GM10847 (cell line): ENCODE data around the gene CCDC87.

Source experiments
- POLR2A ChIP-seq: IDR thresholded peaks from 2 replicates; pipeline ENCODE4 v1.6.1; 2011; ENCODE audit not compliant: insufficient read length; ENCODE audit errors: extremely low read depth

The CCDC87 gene

GRCh38 chr11:66595245-66595904 is 2.5 kb upstream of the CCDC87 start:
- no peak for TF ChIP-seq POLR2A

GRCh38 chr11:66593650-66594049 is 787 bp upstream of the CCDC87 start:
- no peak for TF ChIP-seq POLR2A

- TF ChIP-seq POLR2A, result no peak
Observed at GRCh38 chr11:66593303-66593635, 406 bp upstream of the CCDC87 start.

DNA sequence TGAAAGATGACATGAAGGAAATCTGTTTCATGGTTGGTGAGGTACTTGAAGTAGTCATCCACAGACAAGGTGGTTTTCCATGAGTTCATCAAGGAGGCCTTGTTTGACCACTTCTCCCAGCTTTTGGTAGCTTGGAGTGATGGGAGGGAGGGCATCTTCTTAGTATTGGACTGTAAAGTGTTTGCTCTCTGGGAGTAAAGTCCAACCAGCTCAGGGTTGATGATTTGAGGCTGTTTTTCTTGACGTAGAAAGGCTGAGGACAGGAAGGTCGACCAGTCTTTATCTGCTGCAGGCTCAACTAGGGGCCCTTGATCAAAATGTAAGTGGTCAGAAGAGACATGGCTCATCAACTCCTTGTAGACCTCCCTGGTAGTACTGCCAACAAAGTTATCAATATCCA is 1.7 kb downstream of the CCDC87 start:
- TF ChIP-seq POLR2A, result no peak

DNA sequence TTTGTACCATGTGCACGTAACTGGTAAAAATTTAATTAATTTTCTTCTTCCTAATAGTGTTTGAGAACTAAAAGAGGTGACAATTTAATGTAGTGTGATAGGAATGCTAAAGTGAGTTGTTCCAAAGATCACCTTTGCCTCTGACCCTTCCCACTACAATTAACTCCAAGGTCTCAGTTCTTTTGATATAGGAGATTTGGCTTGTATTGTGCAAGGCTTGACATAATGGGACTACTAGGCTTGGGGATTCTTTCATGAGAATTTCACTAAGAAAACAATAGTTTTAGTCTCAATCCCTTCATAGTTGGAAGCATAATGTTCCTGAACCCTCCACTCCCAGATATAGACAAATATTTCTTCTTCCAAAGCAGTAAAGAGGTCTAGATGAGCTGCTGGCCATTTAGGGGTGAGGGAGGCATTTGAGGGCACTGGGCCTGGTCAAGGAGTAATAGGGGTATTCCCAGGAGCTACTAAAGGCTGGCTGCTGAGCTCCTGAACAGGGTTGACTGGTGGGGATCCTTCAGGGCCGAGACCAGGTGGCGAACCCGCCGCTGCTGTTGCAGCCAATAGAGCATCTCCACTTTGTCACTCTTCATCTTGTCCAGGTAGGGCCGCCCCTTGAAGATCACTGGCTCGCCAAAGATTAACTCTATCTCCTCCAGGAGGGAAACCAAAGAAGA is 2.7 kb downstream of the CCDC87 start:
- no peak for TF ChIP-seq POLR2A

DNA sequence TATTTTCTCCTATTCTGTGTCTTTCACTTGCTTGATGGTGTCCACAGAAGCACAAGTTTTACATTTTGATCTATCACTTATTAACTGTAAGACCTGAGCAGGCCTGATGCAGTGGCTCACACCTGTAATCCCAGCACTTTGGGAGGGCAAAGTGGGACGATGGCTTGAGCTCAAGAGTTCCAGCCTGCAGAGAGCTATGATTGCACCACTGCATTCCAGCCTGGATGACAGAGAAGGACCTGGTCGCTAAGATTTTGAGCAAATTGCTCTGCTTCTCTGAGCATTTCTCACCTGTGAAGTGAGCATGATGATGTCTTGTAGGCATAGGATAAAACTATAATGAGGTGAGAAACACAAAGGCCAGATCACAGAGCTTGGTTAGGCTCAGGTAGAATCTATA is 6.7 kb downstream of the CCDC87 start:
- TF ChIP-seq POLR2A, result no peak

GRCh38 chr11:66581261-66581660 is 11.6 kb downstream of the CCDC87 start:
- no peak for TF ChIP-seq POLR2A

DNA sequence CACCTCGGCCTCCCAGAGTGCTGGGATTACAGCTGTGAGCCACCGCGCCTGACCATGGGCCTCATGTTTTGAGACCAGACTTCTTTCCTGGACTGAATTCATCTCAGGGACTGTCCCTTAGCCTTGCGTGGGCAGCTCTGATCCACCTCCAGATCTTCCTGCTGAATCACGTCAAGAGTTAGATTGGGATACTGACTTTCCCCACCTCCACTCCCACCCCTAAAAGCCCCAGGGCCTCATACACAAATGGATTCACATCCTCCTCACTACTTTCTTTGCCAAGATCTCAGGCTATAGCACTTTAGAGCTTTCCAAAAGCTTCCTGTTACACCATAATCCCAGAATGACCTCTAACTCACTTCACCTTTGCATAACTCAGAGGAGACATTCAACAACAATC is 12.1 kb downstream of the CCDC87 start:
- TF ChIP-seq POLR2A, result no peak

DNA sequence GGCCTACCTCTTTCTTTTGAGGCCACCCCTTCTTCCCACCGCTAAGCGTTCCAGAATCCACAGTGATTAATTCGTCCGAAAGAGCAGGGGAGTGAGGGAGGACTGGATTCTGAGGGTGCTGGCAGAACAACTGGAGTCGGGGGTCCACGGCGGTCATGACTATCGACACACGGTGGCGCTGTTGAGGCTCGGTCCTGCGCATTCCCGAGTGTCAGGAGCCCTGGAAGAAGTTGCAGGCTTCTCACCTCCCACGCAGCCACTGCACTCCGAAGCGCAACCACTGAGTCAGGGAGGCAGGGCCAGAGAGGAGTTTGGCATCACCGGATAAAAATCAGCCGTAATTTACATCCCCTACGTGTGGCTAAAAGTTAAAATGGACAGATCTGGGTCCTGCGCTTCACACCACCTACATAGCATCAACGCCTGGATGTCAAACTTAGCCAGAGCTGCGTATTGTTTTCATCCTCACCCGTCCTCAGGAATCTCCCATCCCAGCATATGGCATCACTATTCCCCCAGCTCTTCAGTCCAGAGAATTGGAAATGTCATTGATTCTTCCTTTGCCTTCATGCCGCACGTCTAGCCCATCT is 13.8 kb downstream of the CCDC87 start:
- no peak for TF ChIP-seq POLR2A

DNA sequence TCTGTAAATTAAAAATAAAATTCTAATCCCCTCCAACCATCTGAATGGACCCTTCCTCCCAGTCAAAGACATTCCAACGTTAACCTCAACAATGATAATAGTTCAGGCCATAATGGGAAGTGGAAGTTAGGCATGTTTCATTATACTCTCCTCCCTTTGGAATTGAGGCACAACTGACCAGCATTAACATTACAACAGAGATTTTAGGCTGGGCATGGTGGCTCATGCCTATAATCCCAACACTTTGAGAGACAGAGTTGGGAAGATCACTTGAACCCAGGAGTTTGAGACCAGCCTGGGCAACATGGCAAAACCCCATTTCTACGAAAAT is 22.0 kb downstream of the CCDC87 start:
- TF ChIP-seq POLR2A, result no peak

GRCh38 chr11:66570079-66570849 is 22.6 kb downstream of the CCDC87 start:
- TF ChIP-seq POLR2A, result no peak

DNA sequence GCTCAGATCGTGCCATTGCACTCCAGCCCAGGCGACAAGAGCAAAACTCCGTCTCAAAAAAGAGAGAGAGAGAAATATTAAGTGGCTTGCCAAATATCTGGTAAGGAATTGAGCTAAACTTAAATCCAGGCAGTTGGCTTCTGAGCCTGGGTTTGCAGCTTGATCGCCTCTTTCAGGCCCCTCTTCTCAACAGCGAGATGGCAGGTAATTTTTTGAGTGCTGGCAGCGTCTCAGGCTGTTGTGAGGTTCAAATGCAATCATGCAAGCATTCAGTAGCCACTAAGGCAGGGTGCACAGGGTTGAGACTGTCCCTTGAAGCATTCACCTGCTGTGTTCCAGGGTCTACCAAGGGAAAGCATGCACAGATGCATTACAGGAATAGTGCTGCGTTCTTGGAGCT is 23.8 kb downstream of the CCDC87 start:
- TF ChIP-seq POLR2A, result no peak

DNA sequence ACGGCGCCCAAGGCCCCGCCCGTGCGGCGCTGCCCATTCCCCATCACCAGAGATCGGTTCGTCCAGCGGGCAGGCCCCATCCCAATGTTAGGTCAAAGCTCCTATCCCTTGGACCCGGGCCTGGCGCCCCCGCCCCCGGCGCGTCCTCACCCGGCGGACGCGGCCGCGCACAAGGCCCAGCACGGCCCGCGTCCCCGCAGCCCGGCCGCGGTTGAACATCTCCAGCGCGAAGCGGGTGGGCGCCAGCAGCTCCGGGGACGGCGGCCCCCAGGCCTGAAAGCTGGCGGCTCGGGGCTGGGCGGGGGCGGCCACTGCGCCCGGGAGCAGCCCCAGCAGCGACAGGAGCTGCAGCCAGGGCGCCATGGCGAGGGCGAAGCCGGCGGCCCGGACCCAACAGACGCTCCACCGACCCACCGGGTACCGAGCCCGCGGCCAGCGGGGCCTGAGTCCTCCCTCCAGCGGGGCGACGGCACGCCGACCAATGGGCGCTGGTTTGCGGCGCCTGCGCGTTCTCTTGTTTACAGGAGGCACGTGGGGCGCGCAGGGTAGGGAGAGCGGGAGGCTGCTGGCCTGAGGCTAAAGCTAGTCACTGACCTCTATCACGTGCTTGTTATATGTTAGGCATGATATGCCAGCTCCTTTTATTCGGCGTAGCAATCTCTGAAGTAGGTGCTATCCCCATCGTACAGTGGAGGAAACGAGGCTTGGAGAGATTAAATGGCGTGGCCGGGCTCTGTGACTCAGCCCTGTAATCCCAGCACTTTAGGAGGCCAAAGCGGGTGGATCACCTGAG is 24.5 kb downstream of the CCDC87 start, which contains the start of gene CTSF:
CTSF (minus strand) TSS at position 483 of the 793 bp plus-strand sequence; CDS start at position 363, 120 bp downstream.
- no peak for TF ChIP-seq POLR2A

- no peak for TF ChIP-seq POLR2A
Observed at GRCh38 chr11:66567787-66568123, 25.1 kb downstream of the CCDC87 start.

- TF ChIP-seq POLR2A, result no peak
Observed at GRCh38 chr11:66566221-66566620, 26.6 kb downstream of the CCDC87 start.

DNA sequence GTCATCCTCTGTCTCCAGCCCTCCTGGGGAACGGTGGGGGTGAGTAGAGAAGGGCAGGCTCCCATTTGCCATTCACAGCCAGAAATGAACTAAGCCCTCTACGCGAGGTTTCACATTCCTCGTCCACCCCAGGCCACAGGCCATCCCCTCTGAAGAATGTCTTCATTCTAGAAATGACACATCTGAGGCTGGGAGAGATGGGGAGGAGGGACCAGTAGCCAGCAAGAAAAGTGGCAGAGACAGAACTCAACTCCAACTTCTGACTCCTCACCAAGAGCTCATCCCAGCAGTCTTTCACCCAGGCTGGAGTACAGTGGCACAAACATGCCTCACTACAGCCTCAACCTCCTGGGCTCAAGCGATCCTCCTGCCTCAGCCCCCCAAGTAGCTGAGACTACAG is 27.9 kb downstream of the CCDC87 start:
- TF ChIP-seq POLR2A, result no peak

DNA sequence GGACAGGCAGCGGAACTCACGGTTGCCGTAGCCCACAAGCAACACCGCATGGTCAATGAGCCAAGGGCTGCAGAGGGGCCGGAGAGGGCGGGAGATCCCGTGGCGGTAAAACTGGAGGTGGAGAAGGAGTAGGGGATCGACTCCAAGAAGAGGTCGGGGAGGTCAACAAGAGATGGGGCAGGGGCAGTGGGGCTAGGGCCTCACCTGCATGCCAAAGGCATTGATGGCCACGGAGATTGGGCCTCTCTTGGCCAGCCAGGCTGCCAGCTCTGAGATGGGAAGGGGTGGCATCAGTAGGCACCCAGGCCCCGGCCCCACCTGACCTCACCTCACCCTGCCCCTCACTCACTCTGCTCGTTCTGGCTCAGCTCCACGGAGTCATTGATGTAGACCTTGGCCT is 28.3 kb downstream of the CCDC87 start:
- TF ChIP-seq POLR2A, result no peak
